HepG2 (cell line): ENCODE data around the gene CMIP. TPM values are rescaled to one million over a fixed set of nuclear protein-coding genes. Genes with fewer than 3 reads are reported as not detected.

Experiments used
- AGO2 ChIP-seq: fragments of 200-400 bp; formaldehyde crosslinking; optimal IDR thresholded peaks from 2 replicates; pipeline ENCODE3; 2017; ENCODE audit warnings: mild to moderate bottlenecking, low read depth, low read length, moderate library complexity
- ATF7-NPFF ChIP-seq: sonication (generic); formaldehyde crosslinking; IDR thresholded peaks from 2 replicates; pipeline ENCODE4 v1.8.1; 2023; ENCODE audit warnings: mild to moderate bottlenecking, low read depth, missing genetic modification reagents, moderate library complexity
- BORCS8-MEF2B ChIP-seq: sonication (generic); formaldehyde crosslinking; IDR thresholded peaks from 2 replicates; pipeline ENCODE4 v1.8.0; 2022; ENCODE audit warnings: mild to moderate bottlenecking, missing genetic modification reagents
- BRF2 ChIP-seq: sonication (generic); formaldehyde crosslinking; IDR thresholded peaks from 2 replicates; pipeline ENCODE4 v1.8.1; 2022; ENCODE audit warnings: mild to moderate bottlenecking, missing genetic modification reagents
- ERF ChIP-seq: IDR thresholded peaks from 2 replicates; pipeline ENCODE4 v1.6.1; 2018; ENCODE audit warnings: missing biosample characterization, missing genetic modification reagents
- ESRRA ChIP-seq: sonication (generic); formaldehyde crosslinking; IDR thresholded peaks from 2 replicates; pipeline ENCODE4 v1.5.1; 2020; ENCODE audit warnings: mild to moderate bottlenecking, low read depth, missing genetic modification reagents
- MAFK ChIP-seq, 2 experiments: IDR thresholded peaks in 1 of 2; conservative IDR thresholded peaks in 1 of 2; 2 replicates each; pipeline ENCODE4 v1.6.1; 2011; ENCODE audit warnings: improper control_type of control experiment in 2 of 2, low read length in 2 of 2
- NAIF1 ChIP-seq: sonication (generic); formaldehyde crosslinking; IDR thresholded peaks from 2 replicates; pipeline ENCODE4 v1.5.0; 2020; ENCODE audit warnings: mild to moderate bottlenecking, missing genetic modification reagents, borderline replicate concordance
- NFE2L2 ChIP-seq: fragments of 150-350 bp; IDR thresholded peaks from 2 replicates; pipeline ENCODE4 v1.6.1; 2014; ENCODE audit warnings: low read length
- RCOR2 ChIP-seq: IDR thresholded peaks from 2 replicates; pipeline ENCODE4 v1.6.1; 2016; ENCODE audit warnings: missing biosample characterization, missing genetic modification reagents
- SIX4 ChIP-seq: sonication (generic); formaldehyde crosslinking; IDR thresholded peaks from 2 replicates; pipeline ENCODE4 v1.4.0; 2020; ENCODE audit warnings: missing genetic modification reagents
- TEAD3 ChIP-seq: optimal IDR thresholded peaks from 2 replicates; pipeline ENCODE3; 2016; ENCODE audit warnings: borderline replicate concordance
- TSC22D2 ChIP-seq: sonication (generic); formaldehyde crosslinking; IDR thresholded peaks from 2 replicates; pipeline ENCODE4 v1.5.1; 2020; ENCODE audit warnings: missing genetic modification reagents, mild to moderate bottlenecking, borderline replicate concordance
- UBTF ChIP-seq: sonication (generic); formaldehyde crosslinking; IDR thresholded peaks from 2 replicates; pipeline ENCODE4 v1.4.0; 2020; ENCODE audit warnings: mild to moderate bottlenecking, missing genetic modification reagents
- ZFP1 ChIP-seq: IDR thresholded peaks from 2 replicates; pipeline ENCODE4 v1.6.1; 2016
- ZKSCAN8 ChIP-seq: IDR thresholded peaks from 2 replicates; pipeline ENCODE4 v1.6.1; 2016; ENCODE audit warnings: borderline replicate concordance, missing genetic modification reagents, missing compliant biosample characterization
- ZMAT5 ChIP-seq: sonication (generic); formaldehyde crosslinking; IDR thresholded peaks from 2 replicates; pipeline ENCODE4 v1.5.0; 2020; ENCODE audit warnings: mild to moderate bottlenecking, low read depth, missing genetic modification reagents, borderline replicate concordance
- ZNF296 ChIP-seq: sonication (generic); formaldehyde crosslinking; conservative IDR thresholded peaks from 2 replicates; pipeline ENCODE4 v1.5.0; 2020; ENCODE audit warnings: mild to moderate bottlenecking, missing genetic modification reagents
- ZNF326 ChIP-seq: sonication (generic); formaldehyde crosslinking; IDR thresholded peaks from 2 replicates; pipeline ENCODE4 v1.4.0; 2020; ENCODE audit warnings: missing genetic modification reagents, borderline replicate concordance
- ZSCAN22 ChIP-seq: sonication (generic); formaldehyde crosslinking; IDR thresholded peaks from 2 replicates; pipeline ENCODE4 v1.4.0; 2020; ENCODE audit warnings: mild to moderate bottlenecking, missing genetic modification reagents
- polyA plus RNA-seq, 8 experiments: library from polyadenylated mRNA; depleted of rRNA in 3 of 8; stranded (reverse) in 7 of 8; unstranded in 1 of 8; fragments of >200 nt; fragmentation: Illumina TruSeq in 4 of 8; extraction: Trizol in 4 of 8; gene quantifications; 2 replicates each; pipeline versions ENCODE4 v1.2.1 to v1.2.3, GENCODE V29; 2011 to 2016; ENCODE audit warnings: low read depth in 4 of 8, missing spikeins in 1 of 8, mixed read lengths in 1 of 8; ENCODE audit not compliant: insufficient read depth in 1 of 8
- total RNA-seq, 5 experiments: library from RNA; depleted of rRNA; stranded (reverse); fragments of >200 nt; fragmentation: Illumina TruSeq; extraction: Trizol; gene quantifications; 2 replicates each; pipeline ENCODE4 v1.2.3, GENCODE V29; 2016; ENCODE audit warnings: low read depth in 1 of 5
- TF ChIP-seq, protein P1 (sequence below): sonication (generic); formaldehyde crosslinking; IDR thresholded peaks from 2 replicates; pipeline ENCODE4 v1.4.0; 2020; ENCODE audit warnings: missing genetic modification reagents
- TF ChIP-seq, protein P2 (sequence below): sonication (generic); formaldehyde crosslinking; IDR thresholded peaks from 2 replicates; pipeline ENCODE4 v1.4.0; 2020; ENCODE audit warnings: missing genetic modification reagents, low read depth, mild to moderate bottlenecking, borderline replicate concordance

CMIP gene
- total and polyA plus RNA-seq, 2 of the 13 experiments (the other 11 are each of a cell fraction or from before 2014, with no cell fraction given) = 10.9 to 18.1 TPM

DNA sequence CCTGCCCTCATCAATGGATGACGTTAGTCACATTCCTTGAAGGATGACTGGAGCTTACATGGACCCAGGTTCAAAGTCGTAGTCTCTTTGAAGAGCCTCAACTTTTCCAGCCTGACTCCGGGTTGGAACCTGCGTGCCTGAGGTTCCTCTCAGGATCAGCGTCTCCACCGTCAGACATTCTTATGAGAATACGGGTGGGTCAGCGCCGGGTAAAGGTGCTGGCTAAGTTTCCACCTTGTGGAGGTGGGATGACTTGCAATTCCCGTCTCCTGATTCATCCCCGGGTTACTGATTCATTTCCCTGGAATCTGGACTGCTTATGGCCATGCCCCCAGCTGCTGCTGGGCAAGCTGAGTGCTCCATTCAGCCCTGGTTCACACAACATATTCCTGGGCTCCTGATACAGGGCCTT, 38.9 kb upstream of the CMIP start (continued):
- TF ChIP-seq, protein P1, sequence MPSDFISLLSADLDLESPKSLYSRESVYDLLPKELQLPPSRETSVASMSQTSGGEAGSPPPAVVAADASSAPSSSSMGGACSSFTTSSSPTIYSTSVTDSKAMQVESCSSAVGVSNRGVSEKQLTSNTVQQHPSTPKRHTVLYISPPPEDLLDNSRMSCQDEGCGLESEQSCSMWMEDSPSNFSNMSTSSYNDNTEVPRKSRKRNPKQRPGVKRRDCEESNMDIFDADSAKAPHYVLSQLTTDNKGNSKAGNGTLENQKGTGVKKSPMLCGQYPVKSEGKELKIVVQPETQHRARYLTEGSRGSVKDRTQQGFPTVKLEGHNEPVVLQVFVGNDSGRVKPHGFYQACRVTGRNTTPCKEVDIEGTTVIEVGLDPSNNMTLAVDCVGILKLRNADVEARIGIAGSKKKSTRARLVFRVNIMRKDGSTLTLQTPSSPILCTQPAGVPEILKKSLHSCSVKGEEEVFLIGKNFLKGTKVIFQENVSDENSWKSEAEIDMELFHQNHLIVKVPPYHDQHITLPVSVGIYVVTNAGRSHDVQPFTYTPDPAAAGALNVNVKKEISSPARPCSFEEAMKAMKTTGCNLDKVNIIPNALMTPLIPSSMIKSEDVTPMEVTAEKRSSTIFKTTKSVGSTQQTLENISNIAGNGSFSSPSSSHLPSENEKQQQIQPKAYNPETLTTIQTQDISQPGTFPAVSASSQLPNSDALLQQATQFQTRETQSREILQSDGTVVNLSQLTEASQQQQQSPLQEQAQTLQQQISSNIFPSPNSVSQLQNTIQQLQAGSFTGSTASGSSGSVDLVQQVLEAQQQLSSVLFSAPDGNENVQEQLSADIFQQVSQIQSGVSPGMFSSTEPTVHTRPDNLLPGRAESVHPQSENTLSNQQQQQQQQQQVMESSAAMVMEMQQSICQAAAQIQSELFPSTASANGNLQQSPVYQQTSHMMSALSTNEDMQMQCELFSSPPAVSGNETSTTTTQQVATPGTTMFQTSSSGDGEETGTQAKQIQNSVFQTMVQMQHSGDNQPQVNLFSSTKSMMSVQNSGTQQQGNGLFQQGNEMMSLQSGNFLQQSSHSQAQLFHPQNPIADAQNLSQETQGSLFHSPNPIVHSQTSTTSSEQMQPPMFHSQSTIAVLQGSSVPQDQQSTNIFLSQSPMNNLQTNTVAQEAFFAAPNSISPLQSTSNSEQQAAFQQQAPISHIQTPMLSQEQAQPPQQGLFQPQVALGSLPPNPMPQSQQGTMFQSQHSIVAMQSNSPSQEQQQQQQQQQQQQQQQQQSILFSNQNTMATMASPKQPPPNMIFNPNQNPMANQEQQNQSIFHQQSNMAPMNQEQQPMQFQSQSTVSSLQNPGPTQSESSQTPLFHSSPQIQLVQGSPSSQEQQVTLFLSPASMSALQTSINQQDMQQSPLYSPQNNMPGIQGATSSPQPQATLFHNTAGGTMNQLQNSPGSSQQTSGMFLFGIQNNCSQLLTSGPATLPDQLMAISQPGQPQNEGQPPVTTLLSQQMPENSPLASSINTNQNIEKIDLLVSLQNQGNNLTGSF (CRISPR knock-in tag) = no peak
- TF ChIP-seq BRF2 (CRISPR knock-in tag) = no peak
- TF ChIP-seq ZNF296 = no peak
- no peak for TF ChIP-seq UBTF (CRISPR knock-in tag)
- TF ChIP-seq ZSCAN22 (CRISPR knock-in tag) = peak; percentile 92
- no peak for TF ChIP-seq ZNF326 (CRISPR knock-in tag)
- no peak for TF ChIP-seq ATF7-NPFF (CRISPR knock-in tag)
- peak; percentile 58 to 71 for TF ChIP-seq MAFK (conservative IDR thresholded peaks at IDR 0.05 in 1 of 2, IDR thresholded peaks at IDR 0.05 in 1 of 2; ENCODE audit: low read length in 2 of 2)
- TF ChIP-seq BORCS8-MEF2B (CRISPR knock-in tag) = no peak
- peak; percentile 43; the same call in 1 of the 2 replicates for TF ChIP-seq RCOR2
- no peak for TF ChIP-seq NAIF1 (CRISPR knock-in tag)
- no peak for TF ChIP-seq ZMAT5 (CRISPR knock-in tag)
- TF ChIP-seq ERF (CRISPR knock-in tag) = peak; percentile 69
- no peak for TF ChIP-seq AGO2
- TF ChIP-seq ESRRA (CRISPR knock-in tag) = no peak
- TF ChIP-seq SIX4 = no peak
- peak; percentile 40; the same call in 1 of the 2 replicates for TF ChIP-seq ZKSCAN8 (CRISPR knock-in tag)
- TF ChIP-seq, protein P2, sequence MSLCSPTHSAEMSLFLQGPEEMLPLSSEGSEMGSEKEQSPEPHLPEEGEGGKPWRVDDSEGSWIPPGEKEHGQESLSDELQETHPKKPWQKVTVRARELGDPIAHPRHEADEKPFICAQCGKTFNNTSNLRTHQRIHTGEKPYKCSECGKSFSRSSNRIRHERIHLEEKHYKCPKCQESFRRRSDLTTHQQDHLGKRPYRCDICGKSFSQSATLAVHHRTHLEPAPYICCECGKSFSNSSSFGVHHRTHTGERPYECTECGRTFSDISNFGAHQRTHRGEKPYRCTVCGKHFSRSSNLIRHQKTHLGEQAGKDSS = peak; percentile 52; the same call in 1 of the 2 replicates
- peak; percentile 97 for TF ChIP-seq NFE2L2
- TF ChIP-seq TSC22D2 (CRISPR knock-in tag) = no peak
- no peak for TF ChIP-seq ZFP1 (CRISPR knock-in tag)
- TF ChIP-seq TEAD3 (CRISPR knock-in tag) = peak; percentile 98
